ENCODE data around the gene UBE2L5.
"Not testable (repeated sequence)": the region's sequence is repeated elsewhere in the genome, so short reads cannot be mapped to it uniquely, and the experiment has no call there.

UBE2L5 gene

DNA sequence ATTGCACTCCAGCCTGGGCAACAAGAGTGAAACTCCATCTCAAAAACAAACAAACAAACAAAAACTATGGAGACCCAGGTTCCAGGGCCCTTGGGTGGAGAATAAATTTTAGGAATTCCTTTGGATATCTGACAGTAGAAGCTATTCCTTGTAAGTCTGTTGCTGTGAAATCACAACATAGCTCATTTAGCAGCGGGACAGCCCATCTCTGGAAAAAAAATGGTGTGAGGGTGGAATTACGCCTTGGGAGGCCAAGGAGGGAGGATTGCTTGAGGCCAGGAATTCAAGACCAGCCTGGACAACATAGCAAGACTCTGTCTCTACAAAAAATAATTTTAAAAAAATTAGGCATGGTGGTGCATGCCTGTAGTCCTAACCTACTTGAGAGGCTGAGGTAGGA, 27.8 kb downstream of the UBE2L5 start:
- DNase-seq (ENCODE audit: low read depth) = no peak
- TF ChIP-seq, protein P1, sequence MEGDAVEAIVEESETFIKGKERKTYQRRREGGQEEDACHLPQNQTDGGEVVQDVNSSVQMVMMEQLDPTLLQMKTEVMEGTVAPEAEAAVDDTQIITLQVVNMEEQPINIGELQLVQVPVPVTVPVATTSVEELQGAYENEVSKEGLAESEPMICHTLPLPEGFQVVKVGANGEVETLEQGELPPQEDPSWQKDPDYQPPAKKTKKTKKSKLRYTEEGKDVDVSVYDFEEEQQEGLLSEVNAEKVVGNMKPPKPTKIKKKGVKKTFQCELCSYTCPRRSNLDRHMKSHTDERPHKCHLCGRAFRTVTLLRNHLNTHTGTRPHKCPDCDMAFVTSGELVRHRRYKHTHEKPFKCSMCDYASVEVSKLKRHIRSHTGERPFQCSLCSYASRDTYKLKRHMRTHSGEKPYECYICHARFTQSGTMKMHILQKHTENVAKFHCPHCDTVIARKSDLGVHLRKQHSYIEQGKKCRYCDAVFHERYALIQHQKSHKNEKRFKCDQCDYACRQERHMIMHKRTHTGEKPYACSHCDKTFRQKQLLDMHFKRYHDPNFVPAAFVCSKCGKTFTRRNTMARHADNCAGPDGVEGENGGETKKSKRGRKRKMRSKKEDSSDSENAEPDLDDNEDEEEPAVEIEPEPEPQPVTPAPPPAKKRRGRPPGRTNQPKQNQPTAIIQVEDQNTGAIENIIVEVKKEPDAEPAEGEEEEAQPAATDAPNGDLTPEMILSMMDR (IDR thresholded peaks at IDR 0.05; ENCODE audit: control insufficient read depth, insufficient read depth, low read depth, low read length, missing control alignments) = no peak
- no peak overlapping the region for H3K4me3 ChIP-seq (ENCODE audit: control insufficient read depth, low read depth, low read length)

DNA sequence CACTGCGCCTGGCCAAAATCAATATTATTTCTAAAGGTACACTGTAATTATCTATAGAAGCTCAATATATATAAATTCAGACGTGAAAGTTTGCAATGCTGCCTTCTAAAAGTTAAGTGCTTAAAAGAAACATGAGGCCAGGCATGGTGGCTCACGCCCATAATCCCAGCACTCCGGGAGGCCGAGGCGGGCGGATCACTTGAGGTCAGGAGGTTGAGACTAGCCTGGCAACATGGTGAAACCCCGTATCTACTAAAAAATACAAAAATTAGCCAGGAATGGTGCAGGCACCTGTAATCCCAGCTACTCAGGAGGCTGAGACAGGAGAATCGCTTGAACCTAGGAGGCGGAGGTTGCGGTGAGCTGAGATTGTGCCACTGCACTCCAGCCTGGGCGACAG, 29.2 kb downstream of the UBE2L5 start:
- not testable (repeated sequence) for DNase-seq (ENCODE audit: low read depth); H3K4me3 ChIP-seq (ENCODE audit: control insufficient read depth, low read depth, low read length)

DNA sequence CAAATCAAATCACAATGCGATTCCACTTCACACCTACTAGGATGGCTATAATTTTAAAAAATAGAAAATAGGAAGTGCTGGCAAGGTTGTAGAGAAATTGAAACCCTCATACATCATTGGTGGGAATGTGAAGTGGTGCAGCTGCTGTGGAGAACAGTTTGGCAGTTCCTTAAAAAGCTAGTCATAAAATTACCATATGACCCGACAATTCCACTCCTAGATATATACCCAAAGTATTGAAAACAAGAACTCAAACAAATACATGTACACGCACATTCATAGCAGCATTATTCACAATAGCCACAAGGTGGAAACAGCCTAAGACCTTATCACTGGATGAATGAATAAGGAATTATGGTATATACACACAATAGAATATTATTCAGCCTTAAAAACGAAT, 31.4 kb downstream of the UBE2L5 start:
- DNase-seq (ENCODE audit: low read depth) = no peak
- TF ChIP-seq, protein P1 (IDR thresholded peaks at IDR 0.05; ENCODE audit: control insufficient read depth, insufficient read depth, low read depth, low read length, missing control alignments) = peak; percentile 11
- H3K4me3 ChIP-seq (ENCODE audit: control insufficient read depth, low read depth, low read length) = no peak overlapping the region

DNA sequence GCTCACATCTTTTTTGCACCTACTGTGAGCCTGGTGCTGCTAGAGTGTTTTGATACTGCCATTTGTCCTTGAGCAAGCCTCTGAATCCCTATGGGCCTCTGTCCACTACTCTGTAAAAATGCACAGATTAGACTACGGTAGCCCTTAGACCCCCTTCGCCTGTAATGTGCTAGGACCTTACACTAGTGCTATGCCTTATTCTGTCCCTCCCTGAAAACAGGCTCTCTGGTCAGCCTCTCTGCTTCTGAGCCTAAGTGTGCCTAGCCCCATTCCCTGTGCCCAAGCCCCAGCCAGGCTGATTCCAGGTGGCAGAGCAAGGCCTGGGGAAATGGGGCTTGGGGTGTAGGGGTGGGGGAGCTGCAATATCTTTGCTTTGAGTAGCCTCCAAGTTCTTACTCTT, 32.7 kb downstream of the UBE2L5 start:
- DNase-seq (ENCODE audit: low read depth) = no peak
- TF ChIP-seq, protein P1 (IDR thresholded peaks at IDR 0.05; ENCODE audit: control insufficient read depth, insufficient read depth, low read depth, low read length, missing control alignments) = no peak

DNA sequence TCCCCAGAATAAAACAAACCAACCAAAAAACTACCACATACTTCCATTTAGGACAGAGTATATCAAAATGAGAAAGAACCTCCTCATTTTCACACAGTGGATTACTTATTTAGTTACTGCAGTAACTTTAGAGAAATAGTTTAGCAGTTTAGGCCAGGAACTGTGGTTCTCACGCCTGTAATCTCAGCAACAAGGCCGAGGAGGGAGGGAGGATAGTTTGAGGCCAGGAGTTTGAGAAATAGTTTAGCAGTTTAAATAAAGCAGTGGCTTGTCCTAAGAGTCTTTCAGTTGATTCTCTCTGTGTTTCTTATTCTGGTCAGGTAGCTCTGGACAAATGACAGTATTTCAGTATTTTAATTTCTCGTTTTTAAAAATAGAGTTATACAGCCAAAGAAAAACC, 34.0 kb downstream of the UBE2L5 start:
- H3K4me3 ChIP-seq (ENCODE audit: control insufficient read depth, low read depth, low read length) = no peak overlapping the region
- no peak for DNase-seq (ENCODE audit: low read depth)
- TF ChIP-seq, protein P1 (IDR thresholded peaks at IDR 0.05; ENCODE audit: control insufficient read depth, insufficient read depth, low read depth, low read length, missing control alignments) = no peak

More for the DNA sequence above, 32.7 kb downstream of the UBE2L5 start:
- no peak overlapping the region for H3K4me3 ChIP-seq (ENCODE audit: control insufficient read depth, low read depth, low read length)

DNA sequence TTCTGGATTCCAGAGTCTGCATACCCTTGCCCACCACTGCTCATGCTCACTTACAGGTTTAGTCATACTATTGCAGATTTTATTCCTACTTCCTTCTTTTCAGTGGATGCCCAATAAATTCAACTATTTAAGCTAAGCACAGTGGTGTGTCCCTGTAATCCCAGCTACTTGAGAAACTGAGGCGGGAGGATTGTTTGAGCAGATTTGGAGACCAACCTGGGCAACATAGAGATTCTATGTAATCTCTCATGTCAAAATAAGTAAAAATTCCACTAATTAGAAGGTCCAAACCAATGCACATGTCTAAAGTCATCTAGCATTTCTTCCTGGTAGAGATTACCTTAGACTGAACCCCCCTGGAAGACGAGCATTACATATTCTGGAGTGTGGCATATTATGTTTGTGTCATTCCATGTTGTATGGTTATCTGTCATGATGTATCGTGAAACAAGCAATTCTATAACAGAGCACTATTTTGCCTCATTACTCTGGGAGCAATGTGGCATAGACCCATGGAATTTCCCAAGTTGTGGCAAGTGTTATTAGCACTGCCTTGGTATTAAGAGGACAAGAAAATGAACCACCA, 35.1 kb downstream of the UBE2L5 start:
- H3K4me3 ChIP-seq (ENCODE audit: control insufficient read depth, low read depth, low read length) = no peak overlapping the region
- TF ChIP-seq, protein P1 (IDR thresholded peaks at IDR 0.05; ENCODE audit: control insufficient read depth, insufficient read depth, low read depth, low read length, missing control alignments) = no peak
- DNase-seq (ENCODE audit: low read depth) = no peak

DNA sequence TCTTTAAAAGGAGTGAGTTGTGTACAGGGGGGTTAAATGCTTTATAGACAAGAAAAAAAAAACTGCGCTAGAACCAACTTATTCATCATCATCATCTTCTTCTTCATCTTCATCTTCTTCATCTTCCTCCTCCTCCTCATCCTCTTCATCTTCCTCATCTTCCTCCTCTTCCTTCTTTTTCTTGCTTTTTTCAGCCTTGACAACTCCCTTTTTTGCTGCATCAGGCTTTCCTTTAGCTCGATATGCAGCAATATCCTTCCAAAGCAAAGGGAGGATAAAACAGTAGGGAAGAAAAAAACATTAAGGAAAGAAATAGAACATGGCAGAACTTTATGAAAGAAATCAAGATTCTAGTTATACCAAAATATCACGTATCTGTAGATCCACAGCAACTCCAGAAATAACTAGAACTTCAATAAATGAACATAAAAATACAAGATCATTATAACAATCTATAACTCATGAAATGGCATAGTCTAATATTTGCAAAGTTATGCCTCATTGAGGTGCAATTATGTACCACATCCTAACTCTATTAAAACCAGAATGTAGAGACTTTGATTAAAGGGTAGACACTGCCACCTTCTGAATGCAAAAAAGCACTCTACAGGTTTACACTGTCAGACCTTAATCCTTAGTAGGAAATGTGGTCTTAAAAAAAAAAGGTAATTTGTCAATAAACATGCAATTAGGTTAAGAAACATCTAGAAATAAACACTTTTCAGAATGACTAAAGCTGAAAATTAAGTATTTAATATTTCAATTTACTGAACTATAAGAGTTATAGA, 39.2 kb downstream of the UBE2L5 start:
- not testable (repeated sequence) for DNase-seq (ENCODE audit: low read depth); H3K4me3 ChIP-seq (ENCODE audit: control insufficient read depth, low read depth, low read length)
- TF ChIP-seq, protein P1 (IDR thresholded peaks at IDR 0.05; ENCODE audit: control insufficient read depth, insufficient read depth, low read depth, low read length, missing control alignments) = peak; percentile 48
